Activated CD4-positive, alpha-beta T cell treated with anti-CD3 and anti-CD28 coated beads, Interleukin-2, Interleukin-4, amounts not matched to agents 100 ng/mL and 50 ng/mL, durations not matched to agents 16 hours and 8 hours (primary cell): ENCODE results near the gene CDH19.

Experiments used
- DNase-seq: peaks from one replicate; pipeline ENCODE4 v3.0.0-alpha.2; 2020; ENCODE audit warnings: low spot score

CDH19 gene

GRCh38 chr18:66457245-66457644, 146.6 kb downstream of the CDH19 start:
- DNase-seq, result no peak
